A673 (cell line): Measurements from ENCODE around the gene ACSL5. TPM values are rescaled to one million over a fixed set of nuclear protein-coding genes. Genes with fewer than 3 reads are reported as not detected.

Experiments
- BruUV-seq: library from RNA; stranded (reverse); fragments of 400-500 nt; replicated peaks from 2 replicates; lab custom pipeline; 2021; lab: Mats Ljungman, UMichigan
- CTCF ChIA-PET: fragments of 300-600 bp; sonication (Branson Sonifier 250); formaldehyde crosslinking; loops from one replicate; lab custom pipeline; 2022; ENCODE audit warnings: antibody characterized with exemption; lab: Charles Lee
- POLR2A ChIA-PET: fragments of 300-600 bp; sonication (Branson Sonifier 250); formaldehyde crosslinking; loops from one replicate; lab custom pipeline; 2022; ENCODE audit warnings: antibody characterized with exemption; ENCODE audit not compliant: low non-redundant PET; lab: Charles Lee
- DNase-seq: peaks from one replicate; pipeline ENCODE4 v3.0.0-alpha.2; 2015; ENCODE audit warnings: low spot score
- H3K27ac ChIP-seq: fragments of 200-600 bp; sonication (generic); 2 replicates; pipeline ENCODE4 v1.5.1; 2016; ENCODE audit warnings: mixed run types, low read depth, mild to moderate bottlenecking, mixed read lengths, antibody characterized with exemption, low read length; ENCODE audit not compliant: poor library complexity, severe bottlenecking
- H3K27me3 ChIP-seq: fragments of 200-600 bp; sonication (generic); replicated peaks from 2 replicates; pipeline ENCODE4 v1.6.1; 2017; ENCODE audit warnings: mixed run types, low read depth, mild to moderate bottlenecking, mixed read lengths, antibody characterized with exemption, low read length; ENCODE audit not compliant: insufficient read depth, poor library complexity
- H3K36me3 ChIP-seq: fragments of 200-600 bp; sonication (generic); 2 replicates; pipeline ENCODE4 v1.6.1; 2016; ENCODE audit warnings: mixed run types, mild to moderate bottlenecking, mixed read lengths, antibody characterized with exemption, low read length; ENCODE audit not compliant: insufficient read depth, poor library complexity, severe bottlenecking
- H3K4me1 ChIP-seq: fragments of 200-600 bp; sonication (generic); 2 replicates; pipeline ENCODE4 v1.6.1; 2017; ENCODE audit warnings: mixed run types, mild to moderate bottlenecking, mixed read lengths, antibody characterized with exemption, low read length; ENCODE audit not compliant: insufficient read depth, poor library complexity, severe bottlenecking
- H3K4me3 ChIP-seq: fragments of 200-600 bp; sonication (generic); 2 replicates; pipeline ENCODE4 v1.5.1; 2016; ENCODE audit warnings: low read depth, mixed run types, mild to moderate bottlenecking, mixed read lengths, low read length; ENCODE audit not compliant: poor library complexity, severe bottlenecking
- H3K9me3 ChIP-seq: fragments of 200-600 bp; sonication (generic); 2 replicates; pipeline ENCODE4 v1.6.1; 2016; ENCODE audit warnings: mixed run types, low read depth, mild to moderate bottlenecking, mixed read lengths, antibody characterized with exemption, low read length; ENCODE audit not compliant: poor library complexity, severe bottlenecking
- EZH2 ChIP-seq: fragments of 200-600 bp; sonication (generic); IDR thresholded peaks from 2 replicates; pipeline ENCODE4 v1.6.1; 2017; ENCODE audit warnings: borderline replicate concordance, low read depth, mild to moderate bottlenecking, mixed read lengths, antibody characterized with exemption, low read length; ENCODE audit not compliant: poor library complexity, severe bottlenecking
- intact Hi-C: fragments of 100-400 bp; cut with micrococcal nuclease; formaldehyde crosslinking; loops from one replicate; pipeline ENCODE4 v1.10.0; 2022; ENCODE audit not compliant: unreplicated experiment
- total RNA-seq: library from RNA; stranded (reverse); gene quantifications from 2 replicates; pipeline ENCODE4 v1.2.3, GENCODE V29; 2021
- TF ChIP-seq, protein P1 (sequence below): fragments of 300-800, 200-600 bp; sonication (generic); conservative IDR thresholded peaks from 2 replicates; pipeline ENCODE4 v1.5.1; 2017; ENCODE audit warnings: low read depth, mild to moderate bottlenecking, antibody characterized with exemption, low read length, moderate library complexity, mixed read lengths

ACSL5 gene
- total RNA-seq, 1 experiment from 2014 or later = 1.0 TPM

DNA sequence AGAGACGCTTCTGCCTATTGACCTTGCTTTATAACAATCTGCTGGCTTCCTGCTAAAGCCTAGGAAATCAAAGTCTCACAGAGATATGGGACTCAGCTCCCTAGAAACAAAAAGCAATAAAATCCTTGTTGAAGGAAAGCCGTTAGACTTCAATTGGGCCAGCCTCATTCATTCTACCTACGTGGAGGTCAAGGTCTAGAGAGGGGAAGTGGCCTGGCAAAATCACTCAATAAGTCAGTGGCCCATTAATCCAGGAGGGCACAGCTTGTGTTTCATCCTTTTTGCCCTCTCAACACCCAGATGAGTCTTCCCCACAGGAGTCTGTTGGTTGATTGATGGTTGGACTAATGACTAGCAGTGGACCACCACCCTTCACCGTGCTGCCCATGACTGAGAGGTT, 40.5 kb upstream of the ACSL5 start:
- Histone ChIP-seq H3K4me1 (no peaks in the 10 kb centered on the region), H3K27me3 (no peaks in the 10 kb centered on the region), H3K27ac (no peak overlapping the region), H3K4me3 (no peak overlapping the region), H3K36me3 (no peaks in the 10 kb centered on the region), H3K9me3 (no peaks in the 10 kb centered on the region)
- CTCF ChIA-PET = no interaction called here
- POLR2A ChIA-PET = no interaction called here
- no peak for DNase-seq
- BruUV-seq = no TSS peak
- no peak for TF ChIP-seq EZH2
- TF ChIP-seq, protein P1, sequence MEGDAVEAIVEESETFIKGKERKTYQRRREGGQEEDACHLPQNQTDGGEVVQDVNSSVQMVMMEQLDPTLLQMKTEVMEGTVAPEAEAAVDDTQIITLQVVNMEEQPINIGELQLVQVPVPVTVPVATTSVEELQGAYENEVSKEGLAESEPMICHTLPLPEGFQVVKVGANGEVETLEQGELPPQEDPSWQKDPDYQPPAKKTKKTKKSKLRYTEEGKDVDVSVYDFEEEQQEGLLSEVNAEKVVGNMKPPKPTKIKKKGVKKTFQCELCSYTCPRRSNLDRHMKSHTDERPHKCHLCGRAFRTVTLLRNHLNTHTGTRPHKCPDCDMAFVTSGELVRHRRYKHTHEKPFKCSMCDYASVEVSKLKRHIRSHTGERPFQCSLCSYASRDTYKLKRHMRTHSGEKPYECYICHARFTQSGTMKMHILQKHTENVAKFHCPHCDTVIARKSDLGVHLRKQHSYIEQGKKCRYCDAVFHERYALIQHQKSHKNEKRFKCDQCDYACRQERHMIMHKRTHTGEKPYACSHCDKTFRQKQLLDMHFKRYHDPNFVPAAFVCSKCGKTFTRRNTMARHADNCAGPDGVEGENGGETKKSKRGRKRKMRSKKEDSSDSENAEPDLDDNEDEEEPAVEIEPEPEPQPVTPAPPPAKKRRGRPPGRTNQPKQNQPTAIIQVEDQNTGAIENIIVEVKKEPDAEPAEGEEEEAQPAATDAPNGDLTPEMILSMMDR = no peak
- intact Hi-C loops = no loop called here

DNA sequence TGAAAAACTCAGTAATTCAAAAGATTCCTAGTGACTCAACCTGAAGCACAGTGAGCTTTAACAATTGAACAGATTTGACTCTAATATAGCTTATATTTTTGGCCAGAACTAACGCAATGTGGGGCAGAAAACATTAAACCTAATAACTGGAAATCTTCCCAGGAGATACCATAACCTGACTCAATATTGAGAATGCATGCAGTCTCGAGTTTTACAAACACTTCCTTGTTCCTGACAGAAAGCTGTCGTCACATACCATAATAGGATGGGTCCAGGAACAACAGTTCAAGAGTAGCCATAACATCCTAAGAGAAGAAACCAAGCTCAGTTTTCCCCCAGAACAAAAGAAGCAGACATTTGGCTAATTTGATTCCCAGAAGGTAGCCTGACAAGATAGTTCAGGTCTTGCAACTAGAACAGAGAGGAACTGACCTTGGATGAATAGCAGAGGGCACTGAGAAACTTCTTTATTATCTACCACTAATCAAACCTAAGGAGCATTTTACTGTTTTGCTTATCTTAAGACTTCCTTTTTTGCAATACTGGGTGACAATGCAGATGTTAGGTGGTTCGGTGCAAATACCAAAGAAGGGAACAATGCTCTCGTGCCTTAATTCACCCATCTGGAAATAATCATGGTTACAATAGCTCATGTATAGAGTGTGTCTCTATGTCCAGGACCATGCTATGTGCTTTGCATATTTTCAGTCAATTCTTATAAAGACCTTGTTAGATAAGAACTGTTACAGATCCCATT, 38.6 kb upstream of the ACSL5 start:
- no peak overlapping the region for H3K27ac ChIP-seq
- H3K36me3 ChIP-seq = no peaks in the 10 kb centered on the region
- no peaks in the 10 kb centered on the region for H3K4me1 ChIP-seq
- H3K9me3 ChIP-seq = no peaks in the 10 kb centered on the region
- TF ChIP-seq, protein P1 = no peak
- no peak for TF ChIP-seq EZH2
- CTCF ChIA-PET = no interaction called here
- H3K4me3 ChIP-seq = no peak overlapping the region
- intact Hi-C loops = no loop called here
- no peak for DNase-seq
- no peaks in the 10 kb centered on the region for H3K27me3 ChIP-seq
- POLR2A ChIA-PET = no interaction called here
- BruUV-seq = no TSS peak

DNA sequence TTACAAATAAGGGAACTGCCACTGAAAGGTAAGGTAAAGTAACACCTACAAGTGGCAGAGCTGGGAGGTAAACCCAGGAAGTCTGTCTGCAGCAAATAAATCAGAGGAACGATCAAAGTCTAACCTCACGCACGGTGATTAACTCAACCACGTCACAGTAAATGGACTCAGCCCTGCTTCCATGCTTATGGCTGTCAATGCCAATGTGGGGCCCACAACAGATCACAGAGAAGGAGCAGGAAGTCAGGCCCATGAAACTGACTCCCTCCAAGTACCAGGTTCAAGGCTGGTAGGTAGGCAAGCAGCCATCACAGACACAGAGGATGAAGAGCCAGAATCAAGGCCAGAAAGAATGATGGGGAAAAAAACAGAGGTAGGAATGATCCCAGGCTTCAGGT, 38.0 kb upstream of the ACSL5 start:
- no peak overlapping the region for H3K27ac ChIP-seq
- H3K9me3 ChIP-seq = no peaks in the 10 kb centered on the region
- TF ChIP-seq, protein P1 = no peak
- TF ChIP-seq EZH2 = no peak
- no TSS peak for BruUV-seq
- H3K36me3 ChIP-seq = no peaks in the 10 kb centered on the region
- POLR2A ChIA-PET = no interaction called here
- CTCF ChIA-PET = no interaction called here
- H3K4me1 ChIP-seq = no peaks in the 10 kb centered on the region
- no peak for DNase-seq
- H3K27me3 ChIP-seq = no peaks in the 10 kb centered on the region
- no peak overlapping the region for H3K4me3 ChIP-seq
- intact Hi-C loops = no loop called here
